ENCODE results near the gene BDKRB2.

DNA sequence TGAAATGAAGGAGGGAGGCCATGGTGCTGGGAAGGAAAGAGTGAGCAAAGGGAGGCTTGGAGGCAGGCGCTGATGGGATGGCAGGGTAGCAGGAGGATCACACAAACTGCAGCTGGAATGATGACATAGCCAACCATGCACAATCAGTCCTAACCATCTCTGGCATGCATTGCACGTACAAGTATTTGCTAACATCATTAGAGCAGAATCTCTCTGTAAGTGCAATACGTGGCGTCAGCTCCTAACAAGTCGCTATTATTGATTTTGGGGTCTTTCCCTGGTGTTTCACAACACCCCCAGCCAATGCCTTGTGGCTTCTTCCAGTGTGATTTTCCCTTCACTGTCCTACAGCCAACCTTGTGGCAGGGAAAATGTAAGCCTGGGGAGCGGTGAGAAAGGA is 69.9 kb downstream of the BDKRB2 start:
- TF ChIP-seq POLR2A (IDR thresholded peaks at IDR 0.05; ENCODE audit: low read length) (no peak), GATA1 (IDR thresholded peaks at IDR 0.05; ENCODE audit: low read depth, low read length) (no peak)
